GM06990 (cell line): ENCODE results near the gene TUBB2B.
A peak's percentile ranks its signal among the peaks of the same experiment; 100 is the strongest.

Experiments used
- DNase-seq: peaks from one replicate; pipeline ENCODE4 v3.0.0-alpha.2; 2011; ENCODE audit not compliant: insufficient read length; ENCODE audit errors: extremely low read depth
- H3K27me3 ChIP-seq: replicated peaks from 2 replicates; pipeline ENCODE4 v1.6.0; 2011; ENCODE audit warnings: low read length; ENCODE audit not compliant: control insufficient read depth, insufficient read depth
- H3K36me3 ChIP-seq: 2 replicates; pipeline ENCODE4 v1.5.1; 2011; ENCODE audit warnings: low read length; ENCODE audit not compliant: control insufficient read depth, insufficient read depth
- H3K4me3 ChIP-seq: replicated peaks from 2 replicates; pipeline ENCODE4 v1.5.1; 2011; ENCODE audit warnings: low read depth, mild to moderate bottlenecking, control low read depth, low read length
- TF ChIP-seq, protein P1 (sequence below): IDR thresholded peaks from 2 replicates; pipeline ENCODE4 v1.5.1; 2011; ENCODE audit warnings: low read length, control low read depth, mild to moderate bottlenecking, inconsistent platforms; ENCODE audit not compliant: insufficient read depth, poor library complexity, severe bottlenecking

The TUBB2B gene

GRCh38 chr6:3252861-3253596 lies 25.6 kb upstream of the TUBB2B start:
- H3K36me3 ChIP-seq, result no peaks in the 10 kb centered on the region
- no peaks in the 10 kb centered on the region; the same call in 1 of the 2 replicates for H3K27me3 ChIP-seq
- TF ChIP-seq, protein P1, sequence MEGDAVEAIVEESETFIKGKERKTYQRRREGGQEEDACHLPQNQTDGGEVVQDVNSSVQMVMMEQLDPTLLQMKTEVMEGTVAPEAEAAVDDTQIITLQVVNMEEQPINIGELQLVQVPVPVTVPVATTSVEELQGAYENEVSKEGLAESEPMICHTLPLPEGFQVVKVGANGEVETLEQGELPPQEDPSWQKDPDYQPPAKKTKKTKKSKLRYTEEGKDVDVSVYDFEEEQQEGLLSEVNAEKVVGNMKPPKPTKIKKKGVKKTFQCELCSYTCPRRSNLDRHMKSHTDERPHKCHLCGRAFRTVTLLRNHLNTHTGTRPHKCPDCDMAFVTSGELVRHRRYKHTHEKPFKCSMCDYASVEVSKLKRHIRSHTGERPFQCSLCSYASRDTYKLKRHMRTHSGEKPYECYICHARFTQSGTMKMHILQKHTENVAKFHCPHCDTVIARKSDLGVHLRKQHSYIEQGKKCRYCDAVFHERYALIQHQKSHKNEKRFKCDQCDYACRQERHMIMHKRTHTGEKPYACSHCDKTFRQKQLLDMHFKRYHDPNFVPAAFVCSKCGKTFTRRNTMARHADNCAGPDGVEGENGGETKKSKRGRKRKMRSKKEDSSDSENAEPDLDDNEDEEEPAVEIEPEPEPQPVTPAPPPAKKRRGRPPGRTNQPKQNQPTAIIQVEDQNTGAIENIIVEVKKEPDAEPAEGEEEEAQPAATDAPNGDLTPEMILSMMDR, result no peak
- H3K4me3 ChIP-seq, result no peak overlapping the region
- DNase-seq, result no peak

- Histone ChIP-seq H3K27me3 (no peaks in the 10 kb centered on the region; the same call in 1 of the 2 replicates), H3K36me3 (no peaks in the 10 kb centered on the region), H3K4me3 (no peak overlapping the region)
- no peak for DNase-seq
- TF ChIP-seq, protein P1, result no peak
Observed at GRCh38 chr6:3252369-3252768, 24.9 kb upstream of the TUBB2B start.

GRCh38 chr6:3251462-3252314 lies 24.2 kb upstream of the TUBB2B start:
- peak; percentile 62 for DNase-seq
- TF ChIP-seq, protein P1, result peak; percentile 96
- Histone ChIP-seq H3K36me3 (no peaks in the 10 kb centered on the region), H3K4me3 (no peak overlapping the region), H3K27me3 (no peaks in the 10 kb centered on the region; the same call in 1 of the 2 replicates)

DNA sequence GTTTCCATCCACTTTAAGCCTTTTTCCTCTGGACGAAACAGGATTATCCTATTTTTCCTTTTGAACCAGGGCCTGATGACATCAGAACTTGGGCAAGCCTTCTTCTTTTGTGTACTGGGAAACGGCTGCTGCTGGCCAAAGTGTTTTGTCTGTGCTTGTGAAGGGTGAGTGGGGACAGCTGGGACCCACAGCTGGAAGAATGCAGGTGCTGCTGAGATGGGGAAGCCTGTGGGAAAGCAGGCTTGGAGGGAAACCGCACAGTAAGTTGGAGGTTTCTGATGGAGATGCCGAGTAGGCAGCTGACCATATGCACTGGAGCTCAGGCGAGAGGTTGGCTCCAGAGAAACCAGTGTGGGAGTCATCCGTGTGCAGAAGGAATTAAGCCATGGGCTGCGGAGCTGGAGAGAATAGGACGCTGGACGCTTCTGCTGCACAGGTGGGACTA lies 22.8 kb upstream of the TUBB2B start:
- Histone ChIP-seq H3K36me3 (no peaks in the 10 kb centered on the region), H3K27me3 (no peaks in the 10 kb centered on the region; the same call in 1 of the 2 replicates), H3K4me3 (no peak overlapping the region)
- no peak for DNase-seq
- TF ChIP-seq, protein P1, result no peak

- DNase-seq, result no peak
- Histone ChIP-seq H3K27me3 (no peaks in the 10 kb centered on the region; the same call in 1 of the 2 replicates), H3K4me3 (no peak overlapping the region), H3K36me3 (no peaks in the 10 kb centered on the region)
- TF ChIP-seq, protein P1, result no peak
Observed at GRCh38 chr6:3249821-3250220, 22.4 kb upstream of the TUBB2B start.
